Vagina (tissue), 2 donors: ENCODE measurements around the gene MRPS35.

Experiments
- CTCF ChIP-seq, 3 experiments: fragments of 450-650 bp in 2 of 3; fragments of 200-600 bp in 1 of 3; sonication (generic) in 1 of 3; IDR thresholded peaks; one replicate each; pipeline ENCODE4 v1.5.1; 2017 to 2019; ENCODE audit warnings: antibody characterized with exemption in 3 of 3, mild to moderate bottlenecking in 2 of 3, moderate library complexity in 2 of 3
- POLR2AphosphoS5 ChIP-seq, 2 donors: sonication (generic); formaldehyde crosslinking; IDR thresholded peaks; one replicate each; pipeline ENCODE4 v1.9.0; 2017; ENCODE audit warnings: antibody characterized with exemption in 2 of 2, mild to moderate bottlenecking in 2 of 2, low read depth in 1 of 2; ENCODE audit not compliant: insufficient read depth in 1 of 2

GRCh38 chr12:27730097-27730588 is 19.5 kb downstream of the MRPS35 start:
- TF ChIP-seq POLR2AphosphoS5 (IDR thresholded peaks at IDR 0.05; ENCODE audit: insufficient read depth in 1 of 2, low read depth in 1 of 2) = no peak
- TF ChIP-seq CTCF (IDR thresholded peaks at IDR 0.05) = no peak
